ENCODE measurements around the gene TLK2.

Gene TLK2

DNA sequence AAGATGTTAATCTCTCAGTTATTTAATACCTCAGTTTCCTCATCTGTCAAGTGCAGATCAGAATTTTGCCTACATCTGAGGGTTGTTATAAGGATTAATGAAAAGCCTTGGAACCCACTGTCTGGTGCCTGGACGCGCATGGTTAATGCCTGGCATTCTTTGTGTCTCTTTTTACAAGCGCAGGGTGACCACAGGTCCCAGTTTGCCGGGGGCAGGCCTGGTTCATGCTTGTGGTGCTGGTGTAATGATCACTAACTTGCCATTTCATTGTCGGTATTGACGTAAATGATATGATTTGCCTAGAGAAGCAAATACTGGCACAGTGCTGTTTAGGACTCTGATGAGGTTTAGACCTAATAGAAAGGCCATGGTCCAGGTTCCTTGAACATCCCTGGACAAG, 172.0 kb downstream of the TLK2 start:
- peaks cover 9% of the 10 kb centered on the region for H3K4me1 ChIP-seq (ENCODE audit: control insufficient read depth, insufficient read depth, low read length)
- TF ChIP-seq MYNN (tag by site-specific recombination; IDR thresholded peaks at IDR 0.05; ENCODE audit: borderline replicate concordance) (no peak), ZBTB7A (tag by site-specific recombination; IDR thresholded peaks at IDR 0.05; ENCODE audit: low read depth) (no peak), ZNF777 (tag by site-specific recombination; IDR thresholded peaks at IDR 0.05; ENCODE audit: borderline replicate concordance) (no peak), ZNF223 (tag by site-specific recombination; IDR thresholded peaks at IDR 0.05) (no peak), ZNF311 (tag by site-specific recombination; IDR thresholded peaks at IDR 0.05; ENCODE audit: borderline replicate concordance) (no peak), GLI2 (tag by site-specific recombination; IDR thresholded peaks at IDR 0.05; ENCODE audit: borderline replicate concordance, low read depth) (no peak), ZNF239 (tag by site-specific recombination; IDR thresholded peaks at IDR 0.05) (no peak), ZNF354C (tag by site-specific recombination; IDR thresholded peaks at IDR 0.05; ENCODE audit: borderline replicate concordance, low read depth) (no peak), ZNF211 (tag by site-specific recombination; IDR thresholded peaks at IDR 0.05; ENCODE audit: low read depth) (no peak), ZNF677 (tag by site-specific recombination; IDR thresholded peaks at IDR 0.05) (no peak), ZNF426 (tag by site-specific recombination; IDR thresholded peaks at IDR 0.05) (no peak), ZNF624 (tag by site-specific recombination; IDR thresholded peaks at IDR 0.05) (no peak), ZNF768 (tag by site-specific recombination; IDR thresholded peaks at IDR 0.05) (no peak)
- TF ChIP-seq, protein P1, sequence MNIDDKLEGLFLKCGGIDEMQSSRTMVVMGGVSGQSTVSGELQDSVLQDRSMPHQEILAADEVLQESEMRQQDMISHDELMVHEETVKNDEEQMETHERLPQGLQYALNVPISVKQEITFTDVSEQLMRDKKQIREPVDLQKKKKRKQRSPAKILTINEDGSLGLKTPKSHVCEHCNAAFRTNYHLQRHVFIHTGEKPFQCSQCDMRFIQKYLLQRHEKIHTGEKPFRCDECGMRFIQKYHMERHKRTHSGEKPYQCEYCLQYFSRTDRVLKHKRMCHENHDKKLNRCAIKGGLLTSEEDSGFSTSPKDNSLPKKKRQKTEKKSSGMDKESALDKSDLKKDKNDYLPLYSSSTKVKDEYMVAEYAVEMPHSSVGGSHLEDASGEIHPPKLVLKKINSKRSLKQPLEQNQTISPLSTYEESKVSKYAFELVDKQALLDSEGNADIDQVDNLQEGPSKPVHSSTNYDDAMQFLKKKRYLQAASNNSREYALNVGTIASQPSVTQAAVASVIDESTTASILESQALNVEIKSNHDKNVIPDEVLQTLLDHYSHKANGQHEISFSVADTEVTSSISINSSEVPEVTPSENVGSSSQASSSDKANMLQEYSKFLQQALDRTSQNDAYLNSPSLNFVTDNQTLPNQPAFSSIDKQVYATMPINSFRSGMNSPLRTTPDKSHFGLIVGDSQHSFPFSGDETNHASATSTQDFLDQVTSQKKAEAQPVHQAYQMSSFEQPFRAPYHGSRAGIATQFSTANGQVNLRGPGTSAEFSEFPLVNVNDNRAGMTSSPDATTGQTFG (tag by site-specific recombination; IDR thresholded peaks at IDR 0.05; ENCODE audit: borderline replicate concordance), result no peak
- TF ChIP-seq, protein P2, sequence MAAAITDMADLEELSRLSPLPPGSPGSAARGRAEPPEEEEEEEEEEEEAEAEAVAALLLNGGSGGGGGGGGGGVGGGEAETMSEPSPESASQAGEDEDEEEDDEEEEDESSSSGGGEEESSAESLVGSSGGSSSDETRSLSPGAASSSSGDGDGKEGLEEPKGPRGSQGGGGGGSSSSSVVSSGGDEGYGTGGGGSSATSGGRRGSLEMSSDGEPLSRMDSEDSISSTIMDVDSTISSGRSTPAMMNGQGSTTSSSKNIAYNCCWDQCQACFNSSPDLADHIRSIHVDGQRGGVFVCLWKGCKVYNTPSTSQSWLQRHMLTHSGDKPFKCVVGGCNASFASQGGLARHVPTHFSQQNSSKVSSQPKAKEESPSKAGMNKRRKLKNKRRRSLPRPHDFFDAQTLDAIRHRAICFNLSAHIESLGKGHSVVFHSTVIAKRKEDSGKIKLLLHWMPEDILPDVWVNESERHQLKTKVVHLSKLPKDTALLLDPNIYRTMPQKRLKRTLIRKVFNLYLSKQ (tag by site-specific recombination; IDR thresholded peaks at IDR 0.05; ENCODE audit: borderline replicate concordance), result no peak
- TF ChIP-seq, protein P3, sequence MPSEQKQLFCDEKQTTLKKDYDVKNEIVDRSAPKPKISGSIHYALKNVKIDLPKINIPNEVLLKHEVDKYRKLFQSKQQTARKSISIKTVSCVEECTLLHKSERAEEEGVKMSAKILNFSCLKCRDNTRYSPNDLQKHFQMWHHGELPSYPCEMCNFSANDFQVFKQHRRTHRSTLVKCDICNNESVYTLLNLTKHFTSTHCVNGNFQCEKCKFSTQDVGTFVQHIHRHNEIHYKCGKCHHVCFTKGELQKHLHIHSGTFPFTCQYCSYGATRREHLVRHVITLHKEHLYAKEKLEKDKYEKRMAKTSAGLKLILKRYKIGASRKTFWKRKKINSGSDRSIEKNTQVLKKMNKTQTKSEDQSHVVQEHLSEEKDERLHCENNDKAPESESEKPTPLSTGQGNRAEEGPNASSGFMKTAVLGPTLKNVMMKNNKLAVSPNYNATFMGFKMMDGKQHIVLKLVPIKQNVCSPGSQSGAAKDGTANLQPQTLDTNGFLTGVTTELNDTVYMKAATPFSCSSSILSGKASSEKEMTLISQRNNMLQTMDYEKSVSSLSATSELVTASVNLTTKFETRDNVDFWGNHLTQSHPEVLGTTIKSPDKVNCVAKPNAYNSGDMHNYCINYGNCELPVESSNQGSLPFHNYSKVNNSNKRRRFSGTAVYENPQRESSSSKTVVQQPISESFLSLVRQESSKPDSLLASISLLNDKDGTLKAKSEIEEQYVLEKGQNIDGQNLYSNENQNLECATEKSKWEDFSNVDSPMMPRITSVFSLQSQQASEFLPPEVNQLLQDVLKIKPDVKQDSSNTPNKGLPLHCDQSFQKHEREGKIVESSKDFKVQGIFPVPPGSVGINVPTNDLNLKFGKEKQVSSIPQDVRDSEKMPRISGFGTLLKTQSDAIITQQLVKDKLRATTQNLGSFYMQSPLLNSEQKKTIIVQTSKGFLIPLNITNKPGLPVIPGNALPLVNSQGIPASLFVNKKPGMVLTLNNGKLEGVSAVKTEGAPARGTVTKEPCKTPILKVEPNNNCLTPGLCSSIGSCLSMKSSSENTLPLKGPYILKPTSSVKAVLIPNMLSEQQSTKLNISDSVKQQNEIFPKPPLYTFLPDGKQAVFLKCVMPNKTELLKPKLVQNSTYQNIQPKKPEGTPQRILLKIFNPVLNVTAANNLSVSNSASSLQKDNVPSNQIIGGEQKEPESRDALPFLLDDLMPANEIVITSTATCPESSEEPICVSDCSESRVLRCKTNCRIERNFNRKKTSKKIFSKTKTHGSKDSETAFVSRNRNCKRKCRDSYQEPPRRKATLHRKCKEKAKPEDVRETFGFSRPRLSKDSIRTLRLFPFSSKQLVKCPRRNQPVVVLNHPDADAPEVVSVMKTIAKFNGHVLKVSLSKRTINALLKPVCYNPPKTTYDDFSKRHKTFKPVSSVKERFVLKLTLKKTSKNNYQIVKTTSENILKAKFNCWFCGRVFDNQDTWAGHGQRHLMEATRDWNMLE (tag by site-specific recombination; conservative IDR thresholded peaks at IDR 0.05; ENCODE audit: low read depth), result no peak
- TF ChIP-seq, protein P4, sequence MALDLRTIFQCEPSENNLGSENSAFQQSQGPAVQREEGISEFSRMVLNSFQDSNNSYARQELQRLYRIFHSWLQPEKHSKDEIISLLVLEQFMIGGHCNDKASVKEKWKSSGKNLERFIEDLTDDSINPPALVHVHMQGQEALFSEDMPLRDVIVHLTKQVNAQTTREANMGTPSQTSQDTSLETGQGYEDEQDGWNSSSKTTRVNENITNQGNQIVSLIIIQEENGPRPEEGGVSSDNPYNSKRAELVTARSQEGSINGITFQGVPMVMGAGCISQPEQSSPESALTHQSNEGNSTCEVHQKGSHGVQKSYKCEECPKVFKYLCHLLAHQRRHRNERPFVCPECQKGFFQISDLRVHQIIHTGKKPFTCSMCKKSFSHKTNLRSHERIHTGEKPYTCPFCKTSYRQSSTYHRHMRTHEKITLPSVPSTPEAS (tag by site-specific recombination; IDR thresholded peaks at IDR 0.05), result no peak
- TF ChIP-seq, protein P5, sequence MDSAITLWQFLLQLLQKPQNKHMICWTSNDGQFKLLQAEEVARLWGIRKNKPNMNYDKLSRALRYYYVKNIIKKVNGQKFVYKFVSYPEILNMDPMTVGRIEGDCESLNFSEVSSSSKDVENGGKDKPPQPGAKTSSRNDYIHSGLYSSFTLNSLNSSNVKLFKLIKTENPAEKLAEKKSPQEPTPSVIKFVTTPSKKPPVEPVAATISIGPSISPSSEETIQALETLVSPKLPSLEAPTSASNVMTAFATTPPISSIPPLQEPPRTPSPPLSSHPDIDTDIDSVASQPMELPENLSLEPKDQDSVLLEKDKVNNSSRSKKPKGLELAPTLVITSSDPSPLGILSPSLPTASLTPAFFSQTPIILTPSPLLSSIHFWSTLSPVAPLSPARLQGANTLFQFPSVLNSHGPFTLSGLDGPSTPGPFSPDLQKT (IDR thresholded peaks at IDR 0.05; ENCODE audit: borderline replicate concordance, low read depth, low read length), result no peak
- CTCF ChIA-PET, result no interaction called here

More for the DNA sequence above, 172.0 kb downstream of the TLK2 start:
- H3K9me3 ChIP-seq (ENCODE audit: control insufficient read depth, insufficient read depth, low read depth, low read length), result no peaks in the 10 kb centered on the region
- H3K4me3 ChIP-seq (ENCODE audit: low read depth, low read length), result no peak overlapping the region
- H3K36me3 ChIP-seq (ENCODE audit: control insufficient read depth in 2 of 2, insufficient read depth in 1 of 2, low read length in 2 of 2), result peaks cover 0 to 6% of the 10 kb centered on the region in 2 experiments; a peak in 1 of 3 replicates
- POLR2A ChIA-PET, result no interaction called here
- H3K27ac ChIP-seq (ENCODE audit: extremely low read depth, low read depth, low read length), result no peak overlapping the region

All from HEK293 (cell line).